AG09319 (cell line): Measurements from ENCODE around the gene RPAP3.

ENCODE experiments used
- DNase-seq: peaks from one replicate; pipeline ENCODE4 v3.0.0-alpha.2; 2010; ENCODE audit warnings: low read depth; ENCODE audit errors: extremely low read depth
- CTCF ChIP-seq: IDR thresholded peaks from 2 replicates; pipeline ENCODE4 v1.5.1; 2011; ENCODE audit warnings: low read depth, mild to moderate bottlenecking, inconsistent platforms, low read length, moderate library complexity

Gene RPAP3

GRCh38 chr12:47751561-47751960, 45.7 kb upstream of the RPAP3 start:
- no peak for DNase-seq
- no peak for TF ChIP-seq CTCF

- no peak for DNase-seq
- no peak for TF ChIP-seq CTCF
Observed at GRCh38 chr12:47750916-47751470, 45.2 kb upstream of the RPAP3 start.

- DNase-seq = no peak
- no peak for TF ChIP-seq CTCF
Observed at GRCh38 chr12:47750229-47750798, 44.5 kb upstream of the RPAP3 start.

- TF ChIP-seq CTCF = no peak
- DNase-seq = no peak
Observed at GRCh38 chr12:47748899-47749298, 43.1 kb upstream of the RPAP3 start.

- DNase-seq = no peak
- no peak for TF ChIP-seq CTCF
Observed at GRCh38 chr12:47748507-47748828, 42.6 kb upstream of the RPAP3 start.

GRCh38 chr12:47747596-47748506, 42.0 kb upstream of the RPAP3 start:
- no peak for TF ChIP-seq CTCF
- no peak for DNase-seq

- TF ChIP-seq CTCF = no peak
Observed at GRCh38 chr12:47747126-47747525, 41.3 kb upstream of the RPAP3 start.

More at GRCh38 chr12:47747126-47747525, 41.3 kb upstream of the RPAP3 start:
- no peak for DNase-seq
